RWPE2 (cell line): ENCODE measurements around the gene RLIM.

Experiments used
- ATAC-seq: fragments of 200-7000 bp; cut with Tn5 transposase; 3 replicates; pipeline ENCODE4 v1.9.1; 2021; ENCODE audit warnings: low read depth
- DNase-seq: peaks from one replicate; pipeline ENCODE4 v3.0.0-alpha.2; 2020; ENCODE audit warnings: low spot score
- H3K27ac ChIP-seq: fragments of 450-650 bp; 2 replicates; pipeline ENCODE4 v1.5.1; 2017; ENCODE audit warnings: mild to moderate bottlenecking; ENCODE audit not compliant: poor library complexity, severe bottlenecking
- H3K27me3 ChIP-seq: fragments of 250-450 bp; sonication (Bioruptor Pico); 2 replicates; pipeline ENCODE4 v1.5.1; 2021; ENCODE audit warnings: mild to moderate bottlenecking, moderate library complexity; ENCODE audit not compliant: insufficient read depth, poor library complexity, severe bottlenecking
- H3K36me3 ChIP-seq: fragments of 250-450 bp; sonication (Bioruptor Pico); 2 replicates; pipeline ENCODE4 v1.5.1; 2020; ENCODE audit warnings: low read depth, mild to moderate bottlenecking, moderate library complexity
- H3K4me1 ChIP-seq: fragments of 250-450 bp; sonication (Bioruptor Pico); 2 replicates; pipeline ENCODE4 v1.5.1; 2021; ENCODE audit warnings: mild to moderate bottlenecking, moderate library complexity; ENCODE audit not compliant: insufficient read depth, poor library complexity, severe bottlenecking
- H3K4me3 ChIP-seq: fragments of 250-450 bp; sonication (Bioruptor Pico); 2 replicates; pipeline ENCODE4 v1.5.1; 2021; ENCODE audit warnings: mild to moderate bottlenecking, moderate library complexity; ENCODE audit not compliant: severe bottlenecking
- H3K9me3 ChIP-seq: fragments of 250-450 bp; sonication (Bioruptor Pico); 2 replicates; pipeline ENCODE4 v1.5.1; 2021; ENCODE audit warnings: mild to moderate bottlenecking, moderate library complexity; ENCODE audit not compliant: severe bottlenecking
- CTCF ChIP-seq: fragments of 450-650 bp; IDR thresholded peaks from one replicate; pipeline ENCODE4 v1.5.1; 2017; ENCODE audit warnings: mild to moderate bottlenecking, moderate library complexity; ENCODE audit not compliant: poor library complexity, severe bottlenecking

The RLIM gene

GRCh38 chrX:74536152-74536831 lies 78.1 kb downstream of the RLIM start:
- TF ChIP-seq CTCF, result no peak
- H3K27ac ChIP-seq, result peak overlapping the region; percentile 60

GRCh38 chrX:74535408-74536151 lies 78.8 kb downstream of the RLIM start:
- Histone ChIP-seq H3K36me3 (no peaks in the 10 kb centered on the region), H3K9me3 (no peaks in the 10 kb centered on the region), H3K4me3 (peak overlapping the region; percentile 36), H3K4me1 (no peaks in the 10 kb centered on the region), H3K27me3 (no peaks in the 10 kb centered on the region), H3K27ac (peak overlapping the region; percentile 60)
- TF ChIP-seq CTCF, result no peak
- DNase-seq, result peak; percentile 58
- ATAC-seq, result peak; percentile 76

More at GRCh38 chrX:74536152-74536831, 78.1 kb downstream of the RLIM start:
- Histone ChIP-seq H3K4me1 (no peaks in the 10 kb centered on the region), H3K4me3 (peak overlapping the region; percentile 36), H3K36me3 (no peaks in the 10 kb centered on the region), H3K9me3 (no peaks in the 10 kb centered on the region), H3K27me3 (no peaks in the 10 kb centered on the region)
- DNase-seq (peak; percentile 71), ATAC-seq (peak; percentile 78)
